Nephron progenitor cell (in vitro differentiated cells): ENCODE measurements around the gene PBX4.

Experiments used
- DNase-seq: peaks from one replicate; pipeline ENCODE4 v3.0.0; 2021
- H3K27ac Mint-ChIP-seq: 2 replicates; pipeline ENCODE4 v1.8.0; 2021; ENCODE audit warnings: mild to moderate bottlenecking, moderate library complexity, mixed read lengths
- H3K27me3 Mint-ChIP-seq: 2 replicates; pipeline ENCODE4 v1.8.0; 2021; ENCODE audit warnings: mild to moderate bottlenecking, low read depth, mixed read lengths; ENCODE audit not compliant: poor library complexity
- H3K36me3 Mint-ChIP-seq: 2 replicates; pipeline ENCODE4 v1.8.0; 2021; ENCODE audit warnings: low read depth, mixed read lengths
- H3K4me1 Mint-ChIP-seq: 2 replicates; pipeline ENCODE4 v1.8.0; 2021; ENCODE audit warnings: mixed read lengths
- H3K4me3 Mint-ChIP-seq: 2 replicates; pipeline ENCODE4 v1.8.0; 2021; ENCODE audit warnings: mild to moderate bottlenecking, moderate library complexity, mixed read lengths
- H3K9me3 Mint-ChIP-seq: 2 replicates; pipeline ENCODE4 v1.8.0; 2021; ENCODE audit warnings: mild to moderate bottlenecking, moderate library complexity, mixed read lengths
- CTCF ChIP-seq: fragments of 200-600 bp; sonication (generic); IDR thresholded peaks from 2 replicates; pipeline ENCODE4 v1.5.0; 2021; ENCODE audit warnings: antibody characterized with exemption

The PBX4 gene

GRCh38 chr19:19582471-19582870 is 36.0 kb downstream of the PBX4 start:
- no peak overlapping the region for H3K27ac Mint-ChIP-seq
- H3K36me3 Mint-ChIP-seq: no peaks in the 10 kb centered on the region
- no peak overlapping the region for H3K4me3 Mint-ChIP-seq
- no peak for TF ChIP-seq CTCF
- no peaks in the 10 kb centered on the region for H3K27me3 Mint-ChIP-seq
- no peaks in the 10 kb centered on the region for H3K9me3 Mint-ChIP-seq
- DNase-seq: no peak
- H3K4me1 Mint-ChIP-seq: peaks cover 8% of the 10 kb centered on the region

GRCh38 chr19:19581391-19581790 is 37.1 kb downstream of the PBX4 start:
- Mint-ChIP-seq H3K27ac (no peak overlapping the region), H3K36me3 (no peaks in the 10 kb centered on the region), H3K9me3 (no peaks in the 10 kb centered on the region), H3K4me1 (peaks cover 8% of the 10 kb centered on the region), H3K27me3 (no peaks in the 10 kb centered on the region), H3K4me3 (no peak overlapping the region)
- no peak for DNase-seq
- TF ChIP-seq CTCF: no peak

GRCh38 chr19:19580418-19580817 is 38.1 kb downstream of the PBX4 start:
- TF ChIP-seq CTCF: no peak
- H3K27ac Mint-ChIP-seq: no peak overlapping the region
- H3K36me3 Mint-ChIP-seq: no peaks in the 10 kb centered on the region
- no peak overlapping the region for H3K4me3 Mint-ChIP-seq
- H3K27me3 Mint-ChIP-seq: no peaks in the 10 kb centered on the region
- DNase-seq: no peak
- H3K9me3 Mint-ChIP-seq: no peaks in the 10 kb centered on the region
- H3K4me1 Mint-ChIP-seq: peaks cover 14% of the 10 kb centered on the region

- Mint-ChIP-seq H3K36me3 (no peaks in the 10 kb centered on the region), H3K27me3 (no peaks in the 10 kb centered on the region), H3K4me1 (peaks cover 17% of the 10 kb centered on the region), H3K9me3 (no peaks in the 10 kb centered on the region), H3K27ac (peak overlapping the region; percentile 91), H3K4me3 (no peak overlapping the region)
- TF ChIP-seq CTCF: no peak
- DNase-seq: no peak
Measured at GRCh38 chr19:19579533-19580361, 38.7 kb downstream of the PBX4 start.

GRCh38 chr19:19578252-19578651 is 40.2 kb downstream of the PBX4 start:
- TF ChIP-seq CTCF: no peak
- H3K4me3 Mint-ChIP-seq: no peak overlapping the region
- no peak overlapping the region for H3K27ac Mint-ChIP-seq
- no peaks in the 10 kb centered on the region for H3K36me3 Mint-ChIP-seq
- H3K9me3 Mint-ChIP-seq: no peaks in the 10 kb centered on the region
- no peak for DNase-seq
- peaks cover 17% of the 10 kb centered on the region for H3K4me1 Mint-ChIP-seq
- H3K27me3 Mint-ChIP-seq: peaks cover under 1% of the 10 kb centered on the region

- no peak for TF ChIP-seq CTCF
Measured at GRCh38 chr19:19575411-19575810, 43.1 kb downstream of the PBX4 start.

More at GRCh38 chr19:19575411-19575810, 43.1 kb downstream of the PBX4 start:
- DNase-seq: no peak
- peaks cover 4% of the 10 kb centered on the region for H3K36me3 Mint-ChIP-seq
- H3K4me3 Mint-ChIP-seq: no peak overlapping the region
- no peaks in the 10 kb centered on the region for H3K9me3 Mint-ChIP-seq
- H3K27ac Mint-ChIP-seq: peak overlapping the region; percentile 37
- peaks cover 6% of the 10 kb centered on the region for H3K27me3 Mint-ChIP-seq
- H3K4me1 Mint-ChIP-seq: peaks cover 17% of the 10 kb centered on the region
